GM12872 (cell line): ENCODE results near the gene VAV2.

Source experiments
- CTCF ChIP-seq: IDR thresholded peaks from 3 replicates; pipeline ENCODE4 v1.5.1; 2011; ENCODE audit warnings: low read depth, mild to moderate bottlenecking, low read length, moderate library complexity; ENCODE audit not compliant: insufficient read depth

Gene VAV2

GRCh38 chr9:133916159-133916541, 76.0 kb downstream of the VAV2 start:
- TF ChIP-seq CTCF: no peak

- TF ChIP-seq CTCF: no peak
Measured at GRCh38 chr9:133915534-133916158, 76.5 kb downstream of the VAV2 start.

GRCh38 chr9:133914442-133915342, 77.4 kb downstream of the VAV2 start:
- no peak for TF ChIP-seq CTCF

GRCh38 chr9:133913571-133914369, 78.4 kb downstream of the VAV2 start:
- TF ChIP-seq CTCF: no peak

GRCh38 chr9:133910855-133911514, 81.1 kb downstream of the VAV2 start:
- TF ChIP-seq CTCF: no peak

GRCh38 chr9:133906932-133907910, 84.9 kb downstream of the VAV2 start:
- no peak for TF ChIP-seq CTCF
